ENCODE measurements around the gene SERPINE2. TPM values are rescaled to one million over a fixed set of nuclear protein-coding genes. Genes with fewer than 3 reads are reported as not detected.

SERPINE2 gene
- polyA plus RNA-seq, 3 donors, result not detected

- intact Hi-C loops (cut with micrococcal nuclease), result loop anchor here in 1 of 2 donors (5.0 kb wide), 1 partner anchor 292 kb away; no protein-coding TSS in a partner anchor
- Histone ChIP-seq H3K79me2 (ENCODE audit: insufficient read depth, low read length) (no peaks in the 10 kb centered on the region), H3K36me3 (replicated peaks in 1 of 2; ENCODE audit: control insufficient read depth in 1 of 2, insufficient read depth in 2 of 2, low read length in 2 of 2) (no peaks in the 10 kb centered on the region), H3K9me3 (replicated peaks in 1 of 2; ENCODE audit: control insufficient read depth in 1 of 2, insufficient read depth in 1 of 2, low read length in 2 of 2) (no peaks in the 10 kb centered on the region), H2AFZ (ENCODE audit: insufficient read depth, low read depth, low read length, poor library complexity, severe bottlenecking) (no peak overlapping the region), H3K4me2 (replicated peaks; ENCODE audit: extremely low read depth, low read length, poor library complexity, severe bottlenecking) (no peak overlapping the region), H3K9ac (ENCODE audit: insufficient read depth, low read length, poor library complexity, severe bottlenecking) (no peak overlapping the region), H3K27me3 (ENCODE audit: control insufficient read depth in 2 of 2, insufficient read depth in 2 of 2, low read length in 2 of 2) (no peaks in the 10 kb centered on the region), H3K27ac (ENCODE audit: low read depth in 1 of 2, low read length in 2 of 2) (no peak overlapping the region), H4K20me1 (ENCODE audit: insufficient read depth, low read length) (no peaks in the 10 kb centered on the region), H3K4me3 (replicated peaks in 1 of 3; ENCODE audit: low read depth in 2 of 3, low read length in 3 of 3) (no peak overlapping the region), H3K4me1 (ENCODE audit: control insufficient read depth in 1 of 2, insufficient read depth in 2 of 2, low read length in 2 of 2) (no peaks in the 10 kb centered on the region)
- Mint-ChIP-seq H3K4me3 (no peak overlapping the region), H3K4me1 (peaks cover 11% of the 10 kb centered on the region), H3K36me3 (no peaks in the 10 kb centered on the region), H3K9me3 (no peaks in the 10 kb centered on the region), H3K27ac (no peak overlapping the region), H3K27me3 (ENCODE audit: low read depth in 3 of 3) (no peaks in the 10 kb centered on the region)
- TF ChIP-seq CTCF (IDR thresholded peaks at IDR 0.05), result no peak
- 80% methylated on average over 1 of the region's 3 CpGs for WGBS (ENCODE audit: insufficient coverage)
- DNase-seq, result no peak
Measured at GRCh38 chr2:223989856-223990232, 49.2 kb downstream of the SERPINE2 start.

- no peaks in the 10 kb centered on the region for H3K27me3 ChIP-seq (ENCODE audit: control insufficient read depth in 2 of 2, insufficient read depth in 2 of 2, low read length in 2 of 2)
- Mint-ChIP-seq H3K27ac (no peak overlapping the region), H3K4me3 (no peak overlapping the region), H3K4me1 (peaks cover 11% of the 10 kb centered on the region), H3K36me3 (no peaks in the 10 kb centered on the region), H3K9me3 (no peaks in the 10 kb centered on the region), H3K27me3 (ENCODE audit: low read depth in 3 of 3) (no peaks in the 10 kb centered on the region)
- intact Hi-C loops (cut with micrococcal nuclease), result no loop called here
- 96% methylated on average over 8 of the region's 10 CpGs for WGBS (ENCODE audit: insufficient coverage)
- H4K20me1 ChIP-seq (ENCODE audit: insufficient read depth, low read length), result no peaks in the 10 kb centered on the region
- no peak for TF ChIP-seq CTCF (IDR thresholded peaks at IDR 0.05)
- H3K4me2 ChIP-seq (replicated peaks; ENCODE audit: extremely low read depth, low read length, poor library complexity, severe bottlenecking), result no peak overlapping the region
- H3K4me1 ChIP-seq (ENCODE audit: control insufficient read depth in 1 of 2, insufficient read depth in 2 of 2, low read length in 2 of 2), result no peaks in the 10 kb centered on the region
- H3K9ac ChIP-seq (ENCODE audit: insufficient read depth, low read length, poor library complexity, severe bottlenecking), result no peak overlapping the region
- no peak overlapping the region for H2AFZ ChIP-seq (ENCODE audit: insufficient read depth, low read depth, low read length, poor library complexity, severe bottlenecking)
- no peak overlapping the region for H3K4me3 ChIP-seq (replicated peaks in 1 of 3; ENCODE audit: low read depth in 2 of 3, low read length in 3 of 3)
- H3K9me3 ChIP-seq (replicated peaks in 1 of 2; ENCODE audit: control insufficient read depth in 1 of 2, insufficient read depth in 1 of 2, low read length in 2 of 2), result no peaks in the 10 kb centered on the region
- H3K36me3 ChIP-seq (replicated peaks in 1 of 2; ENCODE audit: control insufficient read depth in 1 of 2, insufficient read depth in 2 of 2, low read length in 2 of 2), result no peaks in the 10 kb centered on the region
- H3K79me2 ChIP-seq (ENCODE audit: insufficient read depth, low read length), result no peaks in the 10 kb centered on the region
- no peak for DNase-seq
- no peak overlapping the region for H3K27ac ChIP-seq (ENCODE audit: low read depth in 1 of 2, low read length in 2 of 2)
Measured at GRCh38 chr2:223989206-223989855, 49.8 kb downstream of the SERPINE2 start.

Data from CD14-positive monocyte (primary cell).